HG03571 (cell line): Measurements from ENCODE around the gene YPEL1.
A peak's percentile ranks its signal among the peaks of the same experiment; 100 is the strongest.

Source experiments
- ATAC-seq: cut with Tn5 transposase; IDR thresholded peaks from one replicate; pipeline ENCODE4 v1.9.1; 2021; ENCODE audit not compliant: unreplicated experiment

The YPEL1 gene, protein sequence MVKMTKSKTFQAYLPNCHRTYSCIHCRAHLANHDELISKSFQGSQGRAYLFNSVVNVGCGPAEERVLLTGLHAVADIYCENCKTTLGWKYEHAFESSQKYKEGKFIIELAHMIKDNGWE

DNA sequence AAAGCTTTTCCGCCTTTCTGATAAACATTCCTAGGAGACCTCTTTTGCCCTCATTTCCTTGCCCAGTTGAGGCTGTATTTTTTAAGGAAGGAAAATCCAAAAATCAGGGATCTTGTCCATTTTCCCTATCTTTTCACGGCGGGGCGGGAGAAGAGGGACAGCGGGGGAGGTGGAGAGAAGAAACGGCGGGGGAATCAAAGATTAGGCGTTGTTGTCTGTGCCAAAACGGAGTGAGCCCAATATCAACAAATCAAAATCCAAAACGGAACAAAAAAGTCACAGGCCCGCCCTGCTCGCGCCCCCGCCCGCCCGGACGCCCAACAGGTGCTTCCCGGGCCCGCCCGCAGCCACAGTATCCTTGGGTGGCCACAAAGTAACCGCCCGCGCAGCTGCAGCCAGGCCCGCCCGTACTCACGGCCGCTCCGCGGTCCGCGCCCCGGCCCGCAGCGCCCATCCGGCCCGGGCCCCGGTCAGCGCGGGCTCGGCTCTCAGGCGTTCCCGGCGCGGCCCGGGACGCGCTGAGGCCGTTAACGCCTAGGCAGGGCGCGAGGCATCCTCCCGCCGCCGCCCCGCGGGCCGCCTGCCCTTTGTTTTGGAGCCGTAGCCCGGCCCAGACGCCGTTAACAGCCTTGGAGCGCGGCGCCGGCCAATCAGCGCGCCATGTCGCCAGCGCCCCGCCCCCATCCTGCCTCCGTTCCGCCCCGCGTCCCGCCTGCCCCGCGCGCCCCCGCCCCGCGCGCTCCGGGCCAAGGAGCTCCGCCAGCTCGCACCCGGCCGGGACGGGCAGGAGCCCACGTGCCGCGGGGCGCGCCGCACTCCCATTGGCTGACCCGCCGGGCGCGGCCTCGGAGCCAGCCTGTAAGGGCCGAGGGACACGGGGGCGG lies at the start of gene YPEL1:
TSS of gene YPEL1 (minus strand) at position 595 of the 884 bp plus-strand sequence. CDS start 25,050 bp downstream, outside the sequence.
- peak; percentile 79 for ATAC-seq

DNA sequence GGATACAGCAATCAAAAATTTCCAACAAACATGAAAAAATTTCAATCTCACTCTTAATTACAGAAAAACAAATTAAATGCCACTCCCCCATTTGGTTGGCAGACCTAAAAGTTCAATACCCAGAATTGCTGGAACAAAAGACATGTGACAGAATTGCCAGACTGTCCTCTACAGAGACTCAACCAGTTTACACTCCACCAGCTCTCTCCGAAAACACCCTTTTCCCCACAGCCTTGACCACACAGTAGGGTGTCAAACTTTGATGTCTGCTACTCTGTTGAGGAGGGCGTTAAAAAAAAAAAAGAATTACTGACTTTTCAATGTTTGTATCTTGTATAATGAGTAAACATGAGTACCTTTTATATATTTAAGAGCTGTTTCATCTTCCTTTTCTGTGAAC lies 44.7 kb upstream of the YPEL1 start:
- no peak for ATAC-seq

DNA sequence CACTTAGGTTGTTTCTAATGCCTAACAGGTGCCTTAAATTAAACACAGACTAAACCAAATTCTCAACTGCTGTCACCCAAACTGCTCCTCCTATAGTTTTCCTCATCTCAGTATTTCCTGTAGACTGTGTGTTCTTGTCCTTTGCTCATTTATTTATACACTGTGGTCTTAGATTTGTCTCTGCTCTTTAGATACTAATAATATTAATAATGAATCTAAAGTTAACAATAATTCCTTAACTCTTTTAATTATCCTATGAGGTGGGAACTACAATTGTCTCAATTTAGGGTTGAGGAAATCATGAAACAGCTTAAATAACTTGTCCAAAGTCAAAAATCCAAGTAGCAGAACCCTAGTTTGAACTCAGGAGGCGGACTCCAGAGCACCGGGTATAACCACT lies 43.9 kb upstream of the YPEL1 start:
- no peak for ATAC-seq

DNA sequence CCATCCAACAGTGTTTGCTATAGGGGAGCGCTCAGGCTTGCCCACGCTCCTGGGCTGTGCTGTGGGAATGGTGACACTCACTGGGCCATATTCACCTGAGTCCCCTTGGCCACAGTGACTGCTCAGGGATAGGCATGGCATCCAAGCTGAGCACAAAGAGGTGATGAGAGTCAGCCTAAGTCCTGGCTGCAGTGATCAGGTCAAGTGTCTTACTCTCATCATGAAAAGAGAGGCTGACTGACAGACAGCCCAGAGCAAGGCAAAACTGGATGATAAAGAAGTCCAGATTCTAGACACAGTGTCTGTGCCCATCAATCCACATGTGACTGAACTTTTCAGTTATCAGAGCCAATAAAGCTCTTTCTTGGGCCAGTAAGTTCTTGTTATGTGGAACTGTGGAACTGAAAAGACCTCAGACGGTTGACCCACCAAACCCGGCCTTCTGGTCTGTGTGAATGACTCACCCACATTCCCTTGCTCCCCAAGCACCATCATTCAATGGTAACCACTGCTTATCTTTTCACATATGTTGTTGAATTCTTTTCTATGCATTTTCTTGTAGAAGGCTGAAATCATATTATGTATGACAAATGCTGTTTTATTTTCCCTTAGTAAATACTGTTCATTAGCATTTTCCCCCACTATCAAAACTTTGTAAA lies 43.2 kb upstream of the YPEL1 start:
- ATAC-seq = no peak

DNA sequence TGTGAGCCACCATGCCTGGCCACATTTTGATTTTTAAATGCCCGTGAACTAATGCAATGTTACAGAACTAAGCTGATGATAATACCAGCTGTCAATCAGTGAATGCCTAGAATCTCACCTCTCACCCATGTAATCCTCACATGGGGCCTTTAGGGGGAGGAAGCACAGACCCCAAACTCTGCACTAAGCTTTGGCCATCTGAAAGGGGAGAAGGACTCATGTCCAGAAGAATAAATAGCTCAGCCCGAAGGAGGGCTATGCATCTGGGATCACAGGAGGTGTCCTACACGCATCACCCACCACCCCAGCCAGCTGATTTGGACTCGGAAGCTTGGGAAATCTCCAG lies 36.0 kb upstream of the YPEL1 start:
- no peak for ATAC-seq

DNA sequence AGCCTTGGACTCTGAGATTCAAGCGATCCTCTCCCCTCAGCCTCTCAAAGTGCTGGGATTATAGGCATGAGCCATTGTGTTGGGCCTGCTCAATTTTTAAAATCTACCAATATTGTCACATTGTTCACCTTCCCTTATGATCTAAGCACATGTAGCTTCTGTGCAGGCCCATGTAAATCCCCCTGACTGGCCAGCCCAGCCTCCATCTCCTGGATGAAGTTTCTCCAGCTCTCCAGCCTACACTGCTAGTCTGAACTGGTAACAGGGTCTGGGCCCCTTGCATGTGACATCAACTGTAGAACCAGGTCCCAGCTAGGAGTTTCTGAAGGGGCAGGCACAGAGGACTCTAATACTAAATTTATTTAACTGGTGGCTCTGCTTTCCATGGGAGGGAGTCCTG lies 32.8 kb upstream of the YPEL1 start:
- ATAC-seq = no peak

DNA sequence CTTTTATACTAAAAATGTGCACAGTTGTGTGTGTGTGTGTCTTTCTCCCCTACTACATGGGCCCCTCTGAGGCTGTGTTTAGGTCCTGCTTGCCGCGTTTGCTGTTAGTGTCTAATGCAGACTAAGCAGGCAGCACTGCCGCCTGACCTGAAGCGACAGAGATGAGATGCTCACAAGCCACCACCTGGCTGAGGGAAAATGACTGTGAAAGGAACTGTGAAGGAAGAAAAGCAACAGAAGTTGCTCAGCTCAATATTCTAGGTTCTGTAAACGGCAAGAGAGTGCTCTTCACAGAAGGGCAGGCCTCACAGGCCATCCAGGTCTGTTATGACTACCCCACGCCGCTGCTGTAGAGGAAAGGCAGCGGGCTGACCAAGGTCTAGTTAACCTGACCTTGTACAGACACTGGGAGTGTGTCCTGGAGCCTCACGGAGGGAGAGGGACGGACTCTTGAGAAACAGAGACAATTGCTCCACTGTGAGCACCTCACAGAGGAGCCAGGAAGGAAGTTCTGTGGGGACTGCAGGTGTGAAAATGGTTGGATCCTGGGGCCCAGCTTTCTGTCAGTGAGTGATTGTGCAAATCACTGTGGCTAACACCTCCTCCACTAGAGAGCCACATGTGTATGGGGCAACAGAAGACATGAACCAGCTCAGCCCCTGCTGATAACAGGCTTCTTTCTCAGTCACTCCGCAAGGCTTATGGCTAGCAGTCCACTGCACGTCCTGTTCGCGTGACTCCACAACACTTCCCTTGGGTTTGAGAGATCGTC lies 31.3 kb upstream of the YPEL1 start:
- ATAC-seq = no peak

DNA sequence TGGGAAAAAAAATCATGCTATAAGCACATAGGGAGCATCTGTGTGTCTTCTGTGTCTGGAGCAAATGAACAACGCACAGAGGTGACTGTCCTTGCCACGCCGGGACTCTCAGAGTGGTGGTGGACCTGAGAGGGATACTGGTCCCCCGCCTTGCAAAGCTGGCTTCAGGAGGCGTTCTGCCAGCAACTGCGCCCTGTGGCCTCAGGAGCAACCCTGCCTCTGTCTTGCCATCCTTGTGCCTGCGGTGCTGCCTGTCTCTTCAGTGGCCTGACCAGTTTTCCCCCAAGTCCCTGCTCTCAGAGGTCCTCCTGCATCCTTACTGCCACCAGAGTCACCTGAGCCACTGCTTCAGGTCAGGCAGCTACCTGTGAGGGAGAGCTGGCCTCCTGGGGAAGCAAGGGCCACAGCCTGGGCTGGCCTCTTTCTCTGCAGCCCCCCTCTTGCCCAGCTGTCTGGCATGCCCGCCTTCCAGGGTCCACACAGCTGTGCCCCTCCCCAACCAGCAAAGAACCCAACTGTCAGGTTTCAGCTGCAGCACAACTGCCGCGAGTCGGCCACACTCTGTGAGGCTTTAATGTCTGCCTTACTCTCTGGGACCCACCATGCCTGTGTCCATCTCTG lies 30.4 kb upstream of the YPEL1 start:
- ATAC-seq = no peak

DNA sequence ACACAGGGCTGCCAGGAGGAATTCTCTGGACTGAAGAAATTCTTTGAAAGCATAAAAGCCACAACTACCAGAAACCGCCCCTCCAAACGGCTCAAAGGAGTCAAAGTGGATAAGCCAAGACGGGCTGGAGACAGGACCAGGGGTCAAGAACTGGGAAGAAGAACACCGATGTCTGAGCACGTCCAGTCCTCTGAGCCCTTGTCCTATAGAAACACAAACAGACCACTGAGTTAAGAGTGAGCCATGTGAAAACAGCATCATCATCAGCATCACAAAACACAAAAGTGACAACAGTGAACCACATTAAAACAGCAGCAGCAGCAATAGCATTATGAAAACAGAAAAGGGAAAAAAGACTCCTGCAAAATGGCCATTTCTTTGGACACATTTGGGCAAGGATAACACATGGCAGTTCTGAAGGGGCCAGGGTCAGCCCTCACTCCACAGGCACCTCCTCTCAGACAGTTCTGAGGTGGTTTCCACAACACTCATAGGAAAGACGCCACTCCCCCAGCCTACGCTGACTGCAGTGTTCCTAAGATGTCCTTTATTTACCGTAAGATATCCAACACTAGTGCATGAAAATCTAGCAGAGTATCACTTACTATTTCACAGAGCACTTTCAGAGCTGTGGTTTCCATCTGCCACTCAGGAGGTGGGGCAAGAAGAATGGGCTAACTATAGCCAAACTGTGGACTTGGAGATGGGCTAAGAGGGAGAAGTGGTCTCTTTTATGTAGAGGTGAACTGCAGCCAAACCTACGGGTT lies 28.6 kb upstream of the YPEL1 start:
- no peak for ATAC-seq

DNA sequence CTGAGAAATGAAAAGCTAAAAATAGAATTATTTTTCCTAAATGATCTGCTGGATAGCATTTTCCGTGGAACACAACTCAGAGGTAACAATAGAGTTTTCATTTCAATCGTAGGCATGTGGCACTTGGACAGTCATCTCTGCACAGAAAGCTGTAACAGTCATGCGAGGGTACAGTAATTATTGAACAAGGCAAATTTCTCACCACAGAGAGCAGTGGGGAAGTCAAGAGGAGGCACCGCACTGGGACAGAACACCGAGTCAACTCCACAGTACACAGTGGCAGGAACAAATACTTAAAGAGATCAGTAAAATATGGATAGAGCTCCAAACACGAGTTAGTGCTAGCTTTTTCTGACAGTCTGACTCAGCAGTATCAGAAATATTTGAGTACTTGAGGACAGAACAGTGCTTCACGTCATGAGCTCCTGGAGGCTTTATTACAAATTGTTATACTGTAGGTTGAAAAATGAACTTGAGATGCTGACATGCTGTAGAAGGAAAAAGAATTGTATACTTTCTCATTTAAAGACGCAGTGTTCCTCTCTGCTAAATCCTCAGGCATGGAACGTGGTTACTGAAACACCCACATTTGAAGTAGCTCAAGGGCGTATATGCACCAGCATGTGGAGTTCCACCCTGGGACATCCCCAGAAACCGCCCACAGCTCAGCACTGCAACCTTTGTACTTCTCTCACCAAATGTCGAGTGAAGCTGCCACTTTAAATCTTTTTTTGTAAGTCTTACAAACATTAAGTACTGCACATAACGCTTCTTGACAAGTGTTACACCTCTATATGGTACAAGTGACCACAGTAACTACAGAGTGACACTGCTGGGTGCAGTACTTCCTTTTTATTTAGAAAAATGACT lies 27.4 kb upstream of the YPEL1 start:
- ATAC-seq = no peak

DNA sequence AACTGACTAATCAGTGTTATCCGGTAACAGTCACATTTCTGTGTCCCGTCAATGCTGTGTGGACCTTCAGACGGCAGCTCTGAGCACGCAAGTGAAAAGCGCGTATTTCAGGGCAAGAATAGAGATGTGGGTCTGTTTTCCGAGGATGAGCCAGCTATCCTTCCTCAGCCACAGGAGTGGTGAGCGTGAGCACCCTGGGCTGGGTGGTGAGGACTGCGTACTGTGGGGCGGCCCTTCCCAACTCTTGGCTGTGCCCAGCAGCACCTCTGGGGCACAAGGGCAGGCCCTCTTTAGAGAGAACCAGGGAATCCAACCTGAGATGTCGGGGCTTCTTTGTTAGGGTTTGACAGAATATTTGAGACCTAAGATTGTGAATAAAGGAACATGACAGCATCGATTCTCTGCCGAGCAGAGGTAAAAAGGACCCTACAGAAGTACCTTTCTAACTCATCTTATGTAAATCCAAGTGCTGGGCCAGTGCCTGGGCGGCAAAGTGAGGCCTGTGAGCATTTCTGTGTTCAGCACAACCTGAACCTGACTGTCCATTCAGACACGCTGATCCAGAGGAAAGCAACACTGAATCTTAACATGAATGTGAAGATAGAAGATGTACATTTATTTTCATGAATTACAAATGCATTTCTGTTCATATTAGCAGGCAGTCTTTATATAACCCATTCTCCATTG lies 26.5 kb upstream of the YPEL1 start:
- no peak for ATAC-seq

DNA sequence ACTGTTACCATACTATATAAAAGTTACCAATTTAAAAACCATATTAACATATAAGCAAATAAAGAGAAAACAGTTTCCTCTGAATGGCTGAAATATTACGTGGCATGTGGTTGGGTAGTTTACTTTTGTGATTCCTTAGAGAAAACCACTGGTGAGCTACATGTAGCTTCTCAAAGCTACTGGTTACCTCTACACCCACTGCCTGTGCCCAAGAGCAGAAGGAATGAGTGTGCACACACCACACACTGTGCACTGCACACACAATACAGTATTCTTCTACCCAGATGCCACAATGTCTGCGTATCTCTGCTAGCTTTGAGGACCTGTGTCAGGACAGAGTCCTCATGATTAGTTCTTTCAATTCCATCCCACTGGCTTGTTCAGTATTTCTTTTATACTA lies 25.5 kb upstream of the YPEL1 start:
- ATAC-seq = no peak

DNA sequence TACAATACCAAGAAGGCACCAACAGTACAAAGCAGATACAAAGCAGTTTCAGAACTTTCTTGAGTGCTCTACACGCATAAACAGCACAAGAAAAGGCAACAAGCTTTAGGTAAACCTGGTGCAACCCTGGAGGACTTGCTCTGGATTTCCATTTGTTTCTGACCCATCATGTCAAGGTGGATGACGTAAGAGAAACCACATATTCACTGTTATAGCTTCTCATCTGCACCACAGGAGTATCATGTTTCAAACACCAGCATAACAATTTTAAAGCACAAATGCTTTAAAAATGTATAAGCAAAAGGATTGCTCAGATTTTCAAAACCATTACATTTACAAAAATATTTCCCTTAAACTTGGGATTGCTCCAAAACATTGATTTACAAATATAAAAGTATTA lies 25.0 kb upstream of the YPEL1 start:
- no peak for ATAC-seq

DNA sequence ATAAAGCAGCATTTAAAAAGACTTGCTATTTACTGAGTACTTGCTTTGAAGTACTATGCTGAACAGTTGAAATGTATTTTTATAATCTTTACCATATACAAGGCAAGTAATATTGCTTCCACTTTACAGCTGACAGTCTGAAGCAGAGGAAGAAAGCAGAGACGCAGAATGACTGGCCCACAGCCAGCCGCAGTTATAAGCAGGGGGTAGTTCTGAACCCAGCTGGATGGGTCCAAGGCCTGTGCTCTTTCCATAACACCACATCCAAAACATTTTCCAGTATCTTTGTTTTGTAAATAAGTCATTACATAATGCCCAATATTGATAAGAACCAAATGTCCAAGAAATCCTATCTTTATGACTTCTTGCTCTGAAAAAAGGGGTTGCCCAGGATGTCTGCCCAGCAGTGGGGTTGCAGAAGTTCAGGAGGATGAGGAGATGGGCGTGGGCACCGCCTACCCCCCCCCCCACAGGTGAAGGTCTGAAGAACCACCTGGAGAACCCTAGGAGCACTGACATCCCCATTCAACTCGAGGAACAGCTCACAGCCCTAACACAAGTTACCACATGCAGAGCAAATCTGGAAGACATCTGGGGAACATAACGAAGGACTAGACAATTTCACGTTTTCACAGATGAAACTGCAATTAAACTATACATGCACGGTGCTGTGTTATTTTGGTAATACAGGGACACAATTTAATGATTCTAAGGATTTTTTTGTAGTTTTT lies 24.2 kb upstream of the YPEL1 start:
- ATAC-seq = no peak

DNA sequence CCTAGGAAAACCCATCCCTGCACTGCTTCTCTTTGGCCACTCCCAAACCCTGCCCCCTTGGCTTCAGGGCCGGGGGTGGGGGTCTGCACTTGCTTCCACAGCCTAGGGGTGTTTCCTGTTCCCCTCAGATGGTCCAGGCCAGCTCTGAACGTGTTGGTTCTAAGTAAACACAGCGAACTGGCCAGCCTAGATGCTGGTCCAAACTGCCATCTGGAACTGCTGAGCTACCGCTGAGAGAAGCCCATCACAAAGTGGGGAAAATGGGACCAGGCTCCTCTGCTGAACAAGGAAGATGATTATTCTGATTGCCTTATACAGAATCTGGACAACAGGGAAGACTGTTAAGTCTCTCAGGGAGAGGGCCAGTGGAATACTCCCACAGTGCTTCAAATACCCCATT lies 23.5 kb upstream of the YPEL1 start:
- no peak for ATAC-seq

DNA sequence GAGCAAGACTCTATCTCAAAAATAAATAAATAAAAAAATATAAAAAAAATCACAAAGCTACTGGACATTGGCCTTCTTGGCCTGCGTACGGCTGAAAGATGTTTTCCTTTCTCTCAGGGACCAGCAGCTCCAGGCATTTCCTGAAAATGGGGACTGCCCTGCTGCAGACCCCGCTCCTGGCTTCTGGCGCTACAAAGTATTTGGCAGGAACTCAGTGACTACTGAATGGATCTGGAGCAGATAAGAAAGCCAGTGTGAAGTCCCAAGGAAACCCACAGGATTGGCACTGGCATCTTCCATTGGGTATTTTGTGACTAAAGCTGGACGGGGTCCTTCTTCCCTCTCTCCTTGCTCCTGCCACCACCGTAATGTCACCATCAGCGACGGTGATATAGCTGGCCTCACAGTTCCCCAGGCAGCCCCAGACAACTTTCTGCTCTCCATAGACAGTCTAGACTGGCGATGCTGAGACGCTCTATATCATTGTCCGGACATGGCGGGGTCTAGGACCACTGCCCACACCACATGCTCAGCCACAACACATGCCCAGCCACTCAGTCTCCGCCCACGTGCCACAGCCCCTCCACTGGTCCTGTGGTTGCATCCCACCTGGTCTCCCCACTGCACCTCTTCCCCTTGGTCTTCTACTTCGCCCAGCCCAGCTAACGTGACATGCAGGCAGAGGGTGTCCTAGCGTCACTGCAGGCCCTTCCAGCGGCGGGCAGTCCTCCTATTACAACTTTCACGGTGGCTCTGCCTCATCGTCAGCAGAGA lies 22.7 kb upstream of the YPEL1 start:
- no peak for ATAC-seq

DNA sequence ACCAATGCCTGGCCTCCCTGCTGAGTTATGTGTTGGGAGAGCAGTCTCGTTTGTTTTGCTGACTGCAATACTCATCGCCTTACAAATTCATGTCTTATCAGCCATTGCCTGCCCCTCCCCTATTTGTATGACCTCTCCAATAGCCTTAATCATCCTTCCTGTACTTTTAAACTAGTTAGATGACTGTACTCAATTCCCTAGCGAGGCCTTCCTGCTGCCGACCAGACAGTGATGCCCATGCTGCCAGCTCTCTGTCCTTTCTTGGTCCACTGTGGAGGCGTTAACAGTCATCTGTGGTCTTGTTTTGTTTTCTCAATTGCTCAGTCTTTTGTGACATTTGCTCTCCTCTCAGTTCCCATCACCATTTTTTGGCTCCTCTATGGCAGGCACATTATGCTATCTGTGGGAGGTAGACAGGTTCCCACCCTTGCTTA lies 20.3 kb upstream of the YPEL1 start:
- ATAC-seq = no peak
